GM18519 (cell line): ENCODE results near the gene CFL1.
"Not testable (repeated sequence)": the region's sequence is repeated elsewhere in the genome, so short reads cannot be mapped to it uniquely, and the experiment has no call there.

Experiments used
- ATAC-seq: cut with Tn5 transposase; IDR thresholded peaks from one replicate; pipeline ENCODE4 v1.9.1; 2021; ENCODE audit warnings: mild to moderate bottlenecking, moderate library complexity; ENCODE audit not compliant: unreplicated experiment, low FRiP score

CFL1 gene

GRCh38 chr11:65859812-65860277 lies 1.9 kb upstream of the CFL1 start:
- ATAC-seq = no peak

- ATAC-seq = peak; percentile 44
Measured at GRCh38 chr11:65859095-65859811, 1.3 kb upstream of the CFL1 start.

- no peak for ATAC-seq
Measured at GRCh38 chr11:65858681-65859087, 704 bp upstream of the CFL1 start.

GRCh38 chr11:65857500-65857852 lies 504 bp downstream of the CFL1 start:
- no peak for ATAC-seq

- ATAC-seq = no peak
Measured at GRCh38 chr11:65856689-65857499, 1.1 kb downstream of the CFL1 start.

GRCh38 chr11:65855927-65856363 lies 2.0 kb downstream of the CFL1 start:
- no peak for ATAC-seq

- ATAC-seq = no peak
Measured at GRCh38 chr11:65854852-65855837, 2.8 kb downstream of the CFL1 start.

GRCh38 chr11:65854161-65854592 lies 3.8 kb downstream of the CFL1 start:
- ATAC-seq = no peak

GRCh38 chr11:65853246-65853979 lies 4.6 kb downstream of the CFL1 start:
- no peak for ATAC-seq

GRCh38 chr11:65852508-65853245 lies 5.3 kb downstream of the CFL1 start:
- ATAC-seq = no peak

- ATAC-seq = no peak
Measured at GRCh38 chr11:65851811-65852507, 6.0 kb downstream of the CFL1 start.

- ATAC-seq = no peak
Measured at GRCh38 chr11:65851083-65851579, 6.8 kb downstream of the CFL1 start.

GRCh38 chr11:65850217-65851082 lies 7.5 kb downstream of the CFL1 start:
- ATAC-seq = no peak

GRCh38 chr11:65849771-65850216 lies 8.2 kb downstream of the CFL1 start:
- ATAC-seq = no peak

GRCh38 chr11:65849366-65849765 lies 8.6 kb downstream of the CFL1 start:
- no peak for ATAC-seq

- not testable (repeated sequence) for ATAC-seq
Measured at GRCh38 chr11:65848693-65849092, 9.3 kb downstream of the CFL1 start.

- ATAC-seq = no peak
Measured at GRCh38 chr11:65847746-65848145, 10.2 kb downstream of the CFL1 start.
